ENCODE measurements around the gene LRPAP1.

The LRPAP1 gene

DNA sequence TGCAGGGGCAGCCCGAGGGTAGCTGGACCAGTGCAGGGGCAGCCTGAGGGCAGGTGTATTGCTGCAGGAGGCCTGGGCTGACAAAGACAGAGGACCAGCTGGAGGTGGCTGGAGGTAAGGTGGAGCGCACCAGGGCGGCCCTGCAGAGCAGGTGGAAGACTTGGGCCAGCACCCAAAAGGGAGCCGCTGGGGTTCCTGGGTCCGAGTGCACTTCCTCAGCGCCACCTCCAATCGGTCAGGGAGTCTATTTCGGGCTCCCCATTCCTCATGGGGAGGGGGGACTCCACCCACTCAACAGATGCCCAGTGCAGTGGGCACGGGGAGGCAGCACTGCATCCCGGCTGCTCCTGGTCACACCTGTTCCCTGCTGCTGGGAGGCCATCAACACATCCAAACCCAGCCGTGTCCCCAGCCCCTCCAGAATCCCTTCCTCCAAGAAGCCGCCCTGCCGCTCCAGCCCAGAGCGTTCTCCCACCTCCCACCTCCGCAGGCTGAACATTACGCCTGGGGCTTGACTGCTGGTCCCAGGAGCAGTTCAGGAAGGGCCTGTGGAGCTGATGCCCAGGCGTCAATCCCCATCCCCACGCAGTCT lies 1.5 kb downstream of the LRPAP1 start:
- DNase-seq, result no peak

DNA sequence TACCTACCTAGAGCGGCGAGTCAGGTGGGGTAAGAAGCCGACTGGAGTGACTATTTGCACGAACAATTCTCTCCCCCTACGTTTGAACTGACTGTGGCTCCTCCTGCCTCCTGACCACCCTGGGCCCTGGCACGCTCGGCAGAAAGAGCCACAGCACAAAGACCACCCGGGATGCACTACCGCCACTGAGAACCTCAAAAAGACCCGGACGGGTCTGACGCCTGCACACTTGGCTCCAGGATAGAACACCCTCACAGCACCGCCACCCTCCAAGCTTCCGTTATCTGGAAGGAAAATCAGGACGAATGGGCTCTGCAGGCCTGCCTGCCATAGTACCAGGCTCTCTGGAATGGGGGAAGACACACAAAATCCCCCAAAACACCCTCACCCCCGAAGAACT lies 2.2 kb downstream of the LRPAP1 start:
- no peak for DNase-seq

DNA sequence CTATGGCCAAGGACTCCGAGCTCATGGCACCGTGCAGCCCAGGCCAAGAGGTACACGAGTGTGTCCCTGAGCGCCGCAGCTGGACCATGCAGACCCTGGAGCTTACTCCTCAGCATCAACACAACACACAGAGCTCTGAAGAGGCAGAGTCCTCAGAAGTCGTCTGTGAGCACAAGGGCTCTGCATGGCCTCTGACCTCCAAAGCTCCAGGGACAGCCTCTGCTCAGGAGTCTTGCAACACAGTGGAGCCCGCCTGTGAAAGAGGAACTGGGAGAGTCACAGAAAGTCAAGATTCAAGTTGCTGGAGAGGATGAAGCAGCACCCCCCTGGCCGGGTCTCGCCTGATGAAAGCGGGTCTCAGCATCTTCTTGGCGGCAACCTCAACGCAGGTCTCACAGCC lies 2.9 kb downstream of the LRPAP1 start:
- DNase-seq, result no peak

DNA sequence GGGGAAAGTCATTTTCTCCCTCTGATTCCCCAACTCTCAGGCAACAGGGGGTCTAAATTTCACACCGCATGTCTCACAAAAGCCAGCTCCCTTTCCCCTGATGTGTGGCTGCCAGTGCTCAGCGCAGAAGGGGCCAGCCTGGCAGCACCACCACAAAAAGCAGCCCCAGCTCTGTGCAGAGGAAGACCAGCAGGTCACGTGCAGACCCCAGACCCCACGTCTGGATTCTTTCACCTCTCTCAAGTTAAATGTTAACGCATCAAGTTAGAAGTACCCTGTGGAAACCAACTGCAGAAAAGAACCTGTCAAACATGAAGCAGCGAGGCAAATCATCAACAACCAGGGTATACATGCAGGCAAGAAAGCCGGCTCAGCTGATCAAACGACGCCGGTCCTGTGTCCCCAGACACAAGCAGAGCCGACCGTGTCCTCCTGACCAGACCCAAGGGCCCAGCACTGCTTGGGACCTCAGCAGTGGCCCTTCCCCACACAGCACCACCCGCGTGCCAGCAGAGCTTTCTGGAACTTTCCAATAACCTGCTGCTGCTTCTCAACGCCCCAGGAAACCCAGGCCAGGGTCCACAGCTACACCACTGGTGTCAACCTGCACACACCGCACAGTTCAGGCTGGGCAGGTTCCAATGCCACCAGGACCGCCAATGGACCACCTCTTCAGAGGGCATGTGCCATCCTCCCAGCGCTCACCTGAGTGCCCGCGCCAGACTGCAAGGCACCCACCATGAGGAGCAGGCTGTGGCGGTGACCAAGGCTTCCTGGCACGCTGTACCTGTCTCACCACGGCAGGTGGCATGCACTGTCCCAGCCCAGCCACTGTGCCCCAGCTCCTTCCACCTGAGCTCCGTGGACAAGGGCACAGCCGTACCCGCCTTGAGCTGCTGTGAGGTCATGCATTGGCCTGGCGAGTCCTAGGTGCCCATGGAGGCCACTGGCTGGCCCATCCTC lies 4.0 kb downstream of the LRPAP1 start:
- no peak for DNase-seq

DNA sequence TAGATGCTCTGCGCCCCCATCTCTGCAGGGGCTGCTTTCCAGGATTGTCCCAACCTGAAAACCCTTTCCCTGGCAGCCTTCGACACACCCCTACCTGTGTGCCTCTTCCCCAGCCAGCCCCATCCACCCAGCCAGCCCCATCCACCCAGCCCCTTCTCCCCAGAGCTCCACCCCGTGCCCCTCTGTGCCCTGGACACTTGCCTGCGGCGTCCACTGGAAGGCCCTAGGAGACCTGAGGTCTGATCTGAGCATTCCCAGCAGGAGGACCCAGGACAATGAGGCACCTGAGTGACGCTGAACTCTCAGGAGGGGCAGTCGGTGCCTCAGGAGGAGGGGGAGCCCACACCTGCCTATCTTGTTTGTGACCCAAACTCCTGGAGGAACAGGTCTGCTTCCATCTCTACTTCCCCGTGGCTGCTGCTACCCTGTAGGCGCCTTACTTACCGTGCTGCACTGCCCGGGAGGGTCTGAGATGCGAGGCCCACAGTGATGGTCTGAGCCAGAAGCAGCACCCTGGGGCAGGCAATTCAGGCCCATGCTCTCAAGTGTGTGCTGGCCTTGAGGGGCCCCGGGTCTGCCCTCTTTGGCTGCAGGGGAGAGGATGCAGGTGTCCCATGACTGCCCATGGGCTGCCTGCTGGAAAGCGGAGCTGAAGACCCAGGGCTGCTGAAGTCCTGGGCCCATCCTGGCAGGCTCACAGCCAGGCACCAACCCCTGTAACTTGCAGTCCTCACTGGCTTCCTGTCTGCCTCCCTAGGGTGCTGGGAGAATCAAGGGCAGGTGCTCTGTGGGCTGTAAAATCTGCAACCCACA lies 4.9 kb downstream of the LRPAP1 start:
- no peak for DNase-seq

DNA sequence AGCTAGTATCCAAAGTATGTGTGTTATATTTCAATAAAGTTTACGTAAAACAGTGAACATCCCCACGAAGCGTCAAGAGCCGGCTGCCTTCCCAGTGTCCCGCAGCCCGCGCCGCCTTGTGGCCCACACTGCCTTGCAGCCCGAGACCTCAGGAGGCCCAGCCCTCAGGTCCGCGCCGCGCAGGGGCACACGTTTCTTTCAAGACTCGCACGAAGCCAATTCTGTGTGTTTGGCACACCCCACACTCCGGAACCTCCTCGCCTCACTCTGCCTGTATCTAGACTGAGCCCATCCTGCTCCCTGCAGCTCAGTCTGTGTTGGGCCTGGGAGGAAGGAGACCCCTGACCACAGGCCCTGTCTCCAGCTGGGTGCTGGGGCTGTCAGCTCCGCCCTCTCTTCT lies 5.8 kb downstream of the LRPAP1 start:
- no peak for DNase-seq

DNA sequence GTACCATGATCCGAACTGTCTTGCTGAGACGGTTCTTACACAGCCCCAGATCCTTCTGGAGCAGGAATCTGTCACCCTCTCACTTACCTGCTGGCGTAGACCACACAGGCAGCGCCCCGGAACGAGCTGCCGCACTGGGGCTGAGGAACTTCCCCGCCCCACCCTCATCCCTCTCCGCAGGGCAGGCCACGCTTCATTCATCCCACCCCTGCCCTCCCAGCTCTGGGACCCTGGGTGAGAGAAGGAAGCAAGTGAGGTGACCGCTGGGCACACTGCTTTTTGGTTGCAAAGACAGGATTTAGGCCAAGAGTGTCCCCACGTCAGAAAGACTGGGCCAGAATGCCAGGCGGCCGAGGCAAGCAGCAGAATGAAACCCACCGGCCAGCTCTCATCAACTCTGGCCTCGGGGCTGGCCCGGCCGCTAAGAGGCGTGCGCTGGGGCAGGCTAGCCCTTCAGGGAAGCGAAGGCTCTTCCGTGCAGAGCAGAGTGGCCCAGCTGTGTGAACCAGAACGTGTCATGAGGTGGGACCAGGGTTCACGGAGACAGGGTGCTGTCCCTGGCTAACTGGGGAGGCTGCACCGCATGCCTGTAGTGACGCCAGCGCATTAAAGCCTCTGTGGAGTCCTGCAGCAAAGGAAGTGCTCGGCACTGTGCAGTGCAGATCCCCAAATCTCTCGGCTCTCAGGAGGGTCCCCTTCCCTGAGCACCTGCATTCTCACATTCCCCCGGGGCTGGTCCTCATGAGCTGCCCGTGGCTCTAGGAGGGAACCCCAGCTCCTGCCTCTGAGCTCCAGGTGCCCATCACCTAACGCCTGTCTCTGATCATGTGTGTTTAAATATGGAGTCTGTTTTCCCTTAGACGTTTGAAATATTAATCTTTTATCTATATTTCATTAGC lies 6.4 kb downstream of the LRPAP1 start:
- no peak for DNase-seq

DNA sequence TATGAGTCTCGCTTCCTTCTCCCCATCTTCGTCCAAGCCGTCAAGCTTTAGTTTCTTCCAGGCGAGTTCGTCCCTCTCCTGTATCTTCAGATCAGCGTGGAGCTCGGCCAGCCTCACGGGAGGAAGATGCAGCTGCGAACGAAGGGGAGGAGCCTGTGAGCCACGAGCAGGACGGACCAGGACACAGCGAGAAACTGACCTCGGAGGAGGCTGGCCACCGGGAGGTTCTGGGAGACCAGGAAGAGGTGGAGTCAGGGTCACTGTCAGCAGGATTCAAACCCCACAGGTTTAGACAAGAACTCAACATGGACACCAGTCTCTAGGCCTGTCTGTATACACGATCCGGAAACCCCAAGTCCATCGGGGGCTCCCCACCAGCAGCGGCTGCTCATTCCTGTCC lies 7.3 kb downstream of the LRPAP1 start:
- no peak for DNase-seq

DNA sequence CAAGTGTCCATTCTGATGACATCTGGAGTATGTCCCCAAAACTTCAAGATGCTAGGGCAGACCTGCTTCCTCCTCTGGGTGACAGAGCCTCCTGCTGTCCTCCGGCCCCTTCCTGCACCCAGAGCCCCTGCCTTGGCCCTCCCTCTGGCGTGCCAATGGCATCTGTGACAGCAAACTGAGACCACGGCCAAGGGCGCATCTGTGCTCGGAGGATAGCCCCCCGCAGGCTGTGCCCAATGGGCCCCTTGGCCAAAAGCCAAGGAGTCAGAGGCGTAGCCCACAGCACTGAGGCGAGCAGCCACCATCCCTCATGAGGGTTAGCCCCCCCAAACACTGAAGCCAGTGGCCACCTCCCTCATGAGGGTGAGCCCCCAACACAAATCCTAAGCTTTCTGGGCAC lies 7.9 kb downstream of the LRPAP1 start:
- DNase-seq, result no peak

DNA sequence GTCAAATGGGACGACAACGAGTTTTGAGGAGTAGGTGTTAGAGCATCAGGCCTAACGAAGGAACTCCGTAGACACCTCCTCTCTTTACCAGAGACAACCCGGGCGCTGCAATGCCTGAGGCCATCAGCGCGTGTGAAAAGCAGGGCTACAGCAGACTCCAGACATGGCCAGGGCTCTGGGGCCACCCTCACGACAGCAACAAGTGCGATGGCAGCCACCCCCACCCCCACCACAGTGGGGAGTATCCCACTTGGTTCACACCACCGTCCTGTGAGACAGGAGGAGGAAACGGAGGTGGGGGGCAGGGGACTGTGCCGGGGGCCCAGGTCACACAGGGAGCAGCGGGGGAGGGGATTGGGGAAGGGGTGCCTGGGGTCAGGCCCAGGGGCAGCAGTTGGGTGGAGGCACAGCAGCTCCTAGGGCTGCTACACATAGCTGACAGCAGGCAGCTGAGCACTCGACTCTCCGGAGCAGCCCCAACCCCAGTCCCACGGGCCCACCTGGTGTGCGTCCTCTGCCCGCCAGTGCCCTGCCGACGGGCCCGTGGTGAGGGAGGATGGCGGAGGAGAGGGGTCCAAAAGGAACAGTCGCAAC lies 8.5 kb downstream of the LRPAP1 start:
- DNase-seq, result no peak

DNA sequence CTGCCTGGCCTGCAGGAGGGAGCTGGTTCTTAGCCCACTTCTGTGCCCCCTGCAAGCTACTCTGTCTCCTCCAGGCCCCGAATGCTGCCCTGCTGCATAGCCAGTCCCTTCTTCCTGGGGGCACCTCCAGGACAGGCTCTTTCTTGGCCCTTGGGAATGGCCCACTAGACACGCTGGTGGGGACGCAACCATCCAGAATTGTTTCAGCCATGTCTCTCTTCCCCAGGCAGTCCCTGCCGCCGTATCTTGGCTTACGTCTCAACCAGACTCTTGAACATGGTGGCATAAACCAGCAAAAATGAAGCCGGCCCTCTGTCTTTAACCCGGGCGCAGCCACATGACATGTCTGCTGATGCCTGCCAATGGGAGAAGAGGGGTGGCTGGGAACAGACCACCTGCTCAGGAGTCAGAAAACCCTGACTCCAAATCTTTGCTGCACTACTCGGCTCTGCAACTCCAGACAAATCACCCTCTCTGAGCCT lies 9.0 kb downstream of the LRPAP1 start:
- DNase-seq, result no peak

DNA sequence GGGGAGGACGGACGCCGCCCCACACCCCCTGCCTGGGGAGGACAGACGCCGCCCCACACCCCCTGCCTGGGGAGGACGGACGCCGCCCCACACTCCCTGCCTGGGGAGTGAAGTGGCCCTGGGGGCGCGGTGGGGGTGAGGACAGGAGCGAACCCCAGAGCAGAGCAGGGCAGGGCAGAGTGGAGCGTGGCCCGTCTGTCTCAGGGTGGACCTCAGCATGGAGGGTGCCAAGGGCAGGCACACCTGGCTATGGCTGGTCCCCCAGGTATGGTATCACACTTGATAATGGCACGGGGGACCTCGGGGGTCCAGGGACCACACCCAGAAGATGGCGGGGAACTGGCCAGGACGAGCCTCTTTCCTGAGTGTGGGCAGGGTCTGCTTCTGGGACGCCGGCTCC lies 9.6 kb downstream of the LRPAP1 start:
- DNase-seq, result no peak

DNA sequence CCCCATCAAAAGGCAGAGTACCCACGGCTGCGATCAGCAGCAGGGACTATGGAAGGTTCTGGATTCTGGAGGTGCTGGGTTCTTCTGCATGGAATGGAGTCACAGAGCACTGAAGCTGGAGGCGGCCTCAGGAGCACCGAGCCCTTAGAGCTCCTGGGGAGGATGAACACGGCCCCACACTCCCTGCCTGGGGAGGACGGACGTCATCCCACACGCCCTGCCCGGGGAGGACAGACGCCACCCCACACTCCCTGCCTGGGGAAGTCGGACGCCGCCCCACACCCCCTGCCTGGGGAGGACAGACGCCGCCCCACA lies 9.9 kb downstream of the LRPAP1 start:
- DNase-seq, result no peak

DNA sequence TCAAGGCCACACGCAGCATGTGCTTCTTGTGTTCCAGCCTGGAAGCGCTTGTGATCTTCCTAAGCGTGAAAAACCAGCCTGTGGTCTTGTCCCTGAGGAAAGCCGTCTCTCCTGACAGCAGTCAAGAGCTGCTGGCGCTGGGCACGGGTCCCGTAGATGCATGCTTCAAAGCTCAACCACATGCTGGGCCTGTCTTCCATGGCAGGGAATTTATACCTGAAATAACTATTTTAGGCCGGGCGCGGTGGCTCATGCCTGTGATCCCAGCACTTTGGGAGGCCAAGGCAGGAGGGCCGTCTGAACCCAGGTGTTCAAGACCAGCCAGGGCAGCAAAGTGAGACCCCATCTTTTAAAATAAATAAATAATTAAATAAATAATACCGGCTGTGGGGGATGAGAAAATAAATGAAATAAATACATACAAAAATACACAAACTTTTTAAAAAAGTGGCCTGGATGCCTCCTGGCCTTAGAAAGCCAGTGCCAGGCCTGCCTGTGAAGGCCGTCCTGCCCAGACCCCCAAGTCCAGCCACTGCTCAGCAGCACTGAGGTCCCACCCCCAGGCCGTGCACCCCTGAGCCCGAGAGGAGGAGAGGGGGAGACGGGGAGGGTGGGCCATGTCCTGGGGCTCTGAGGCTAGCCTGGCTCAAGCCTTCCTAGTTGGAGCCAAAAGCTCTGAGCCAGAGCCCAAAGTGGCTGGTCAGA lies 10.4 kb downstream of the LRPAP1 start:
- no peak for DNase-seq

DNA sequence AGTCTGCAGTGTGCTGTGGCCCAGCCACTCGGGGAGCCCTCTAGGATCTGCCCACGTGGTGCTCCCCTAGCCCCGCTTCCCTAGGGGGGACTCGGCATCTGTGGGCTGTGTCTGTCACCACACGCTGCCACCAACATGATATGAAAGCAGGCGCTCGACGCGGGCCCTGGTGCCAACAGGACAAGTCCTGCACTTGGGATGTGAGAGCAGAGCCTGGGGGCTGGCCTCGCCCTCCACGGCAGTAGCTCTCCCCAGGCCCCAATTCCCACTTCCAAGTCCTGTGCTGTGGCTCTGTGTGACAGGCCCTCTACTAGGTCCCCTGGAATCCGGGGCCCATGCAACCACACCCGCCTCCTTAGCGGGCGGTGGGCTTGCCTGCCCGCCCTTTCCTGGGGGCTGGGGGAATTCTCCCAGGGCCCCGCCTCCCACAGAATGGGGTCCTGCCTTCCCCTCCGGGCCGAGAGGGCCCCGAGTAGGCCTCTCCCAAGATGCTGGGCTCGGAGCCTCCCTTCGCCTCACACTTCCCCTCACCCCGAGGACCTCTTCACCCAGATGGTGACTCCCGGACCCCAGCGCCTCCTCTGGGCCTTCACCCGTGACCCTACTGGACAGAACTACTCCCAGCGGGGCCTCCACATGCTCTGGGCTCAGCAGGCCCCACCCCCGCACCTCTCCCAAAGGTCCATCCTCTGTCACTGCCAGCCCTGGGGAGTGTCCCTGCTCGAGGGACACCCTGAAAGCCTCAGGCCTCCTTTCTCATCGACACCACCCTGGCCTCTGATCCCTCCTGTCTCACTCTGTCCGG lies 11.2 kb downstream of the LRPAP1 start:
- DNase-seq, result no peak

DNA sequence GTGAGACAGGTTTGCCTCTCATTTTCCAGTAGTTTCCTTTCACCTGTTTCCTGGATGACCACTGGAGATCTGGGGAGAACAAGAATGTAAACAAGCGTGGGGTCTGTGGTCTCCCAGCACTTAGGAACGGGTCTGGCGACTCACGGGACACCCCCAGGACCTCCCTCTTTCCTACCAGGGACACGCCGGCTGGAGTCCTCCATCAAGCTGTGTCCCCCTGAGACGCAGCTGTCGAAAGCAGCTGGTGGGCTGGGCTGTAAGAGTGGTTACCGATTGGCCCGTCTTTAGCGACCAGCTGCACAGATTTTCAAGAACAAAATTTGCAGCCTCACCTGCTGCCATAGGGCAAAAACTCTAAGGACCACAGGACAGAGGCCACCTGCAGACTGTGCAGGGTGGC lies 11.9 kb downstream of the LRPAP1 start:
- DNase-seq, result no peak

DNA sequence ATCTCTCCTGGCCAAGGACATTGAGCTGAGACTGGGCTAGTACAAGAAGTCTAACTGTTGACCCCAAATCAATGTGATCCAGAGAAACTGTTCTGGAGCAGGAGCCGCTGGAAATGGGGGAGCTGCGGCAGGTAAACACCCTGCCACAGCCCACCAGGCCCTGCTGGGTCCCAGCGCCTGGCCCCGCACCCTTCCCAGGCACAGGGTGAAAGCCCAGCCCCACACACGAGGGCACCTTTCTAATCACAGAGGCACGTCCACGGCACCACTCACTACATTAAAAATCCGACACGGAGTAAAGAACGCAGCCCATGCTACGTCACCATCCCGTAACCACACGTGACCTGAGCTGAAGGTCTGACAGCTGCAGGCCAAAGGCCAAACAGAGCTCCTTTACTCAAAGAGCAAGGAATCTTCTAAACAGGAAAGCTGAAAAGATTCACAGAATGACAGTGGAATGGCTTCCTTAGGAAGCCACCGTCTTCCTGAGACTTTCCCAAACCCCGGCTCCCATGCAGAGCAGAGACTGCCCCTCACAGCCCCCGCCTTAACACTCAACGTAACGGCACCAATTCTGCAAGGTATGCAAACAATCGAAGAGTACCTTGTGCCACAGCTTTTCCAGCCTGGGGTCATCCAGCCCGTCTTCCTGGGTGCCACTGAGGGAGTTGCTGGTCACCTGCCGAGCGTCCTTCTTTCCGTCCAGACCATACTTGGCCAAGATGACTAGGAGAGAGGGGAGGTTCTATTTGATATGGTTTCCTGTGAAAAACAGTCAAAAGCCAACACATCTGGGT lies 12.6 kb downstream of the LRPAP1 start:
- DNase-seq, result no peak

DNA sequence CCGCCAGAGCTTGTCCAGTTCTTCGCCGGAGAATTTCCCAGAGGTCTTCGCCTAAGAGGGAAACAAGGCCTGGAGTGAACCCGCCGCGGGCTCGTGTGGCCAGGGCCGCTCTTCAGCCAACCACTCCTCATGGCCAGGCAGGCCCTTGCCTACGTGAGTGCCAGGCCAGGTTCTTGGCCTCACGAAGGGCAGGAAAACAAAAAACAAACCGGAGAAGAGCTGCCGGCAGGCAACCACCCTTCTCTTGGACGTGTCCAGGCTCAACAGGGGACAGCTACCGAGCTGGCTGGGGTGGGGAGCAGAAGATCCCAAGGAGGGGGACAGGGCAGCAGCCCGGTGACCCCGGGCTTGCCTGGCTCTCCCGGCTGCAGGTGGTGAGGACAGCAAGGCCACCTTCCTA lies 13.3 kb downstream of the LRPAP1 start:
- DNase-seq, result no peak

DNA sequence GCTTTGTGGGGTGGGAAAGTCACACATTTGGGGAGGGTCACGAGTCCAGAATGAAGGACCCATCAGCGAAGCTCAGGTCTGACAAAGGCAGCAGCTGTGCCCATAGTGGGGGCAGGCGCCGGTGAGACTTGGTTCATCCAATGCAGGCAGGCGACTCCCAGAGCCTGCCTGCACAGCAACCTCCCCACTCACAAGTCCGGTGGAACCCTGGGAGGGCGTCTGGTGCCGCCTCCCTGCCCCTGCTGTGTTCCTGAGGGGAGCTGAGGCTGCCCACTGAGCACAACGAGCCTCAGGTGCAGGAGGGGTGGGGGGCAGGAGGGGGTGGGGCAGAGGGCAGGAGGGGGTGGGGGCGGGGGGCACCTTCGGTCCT lies 13.7 kb downstream of the LRPAP1 start:
- DNase-seq, result no peak

Measured in DMS 273 treated with DMSO at 0.1 percent for 48 hours (cell line).